ENCODE results near the gene SORCS1.

- TF ChIP-seq, protein P1, sequence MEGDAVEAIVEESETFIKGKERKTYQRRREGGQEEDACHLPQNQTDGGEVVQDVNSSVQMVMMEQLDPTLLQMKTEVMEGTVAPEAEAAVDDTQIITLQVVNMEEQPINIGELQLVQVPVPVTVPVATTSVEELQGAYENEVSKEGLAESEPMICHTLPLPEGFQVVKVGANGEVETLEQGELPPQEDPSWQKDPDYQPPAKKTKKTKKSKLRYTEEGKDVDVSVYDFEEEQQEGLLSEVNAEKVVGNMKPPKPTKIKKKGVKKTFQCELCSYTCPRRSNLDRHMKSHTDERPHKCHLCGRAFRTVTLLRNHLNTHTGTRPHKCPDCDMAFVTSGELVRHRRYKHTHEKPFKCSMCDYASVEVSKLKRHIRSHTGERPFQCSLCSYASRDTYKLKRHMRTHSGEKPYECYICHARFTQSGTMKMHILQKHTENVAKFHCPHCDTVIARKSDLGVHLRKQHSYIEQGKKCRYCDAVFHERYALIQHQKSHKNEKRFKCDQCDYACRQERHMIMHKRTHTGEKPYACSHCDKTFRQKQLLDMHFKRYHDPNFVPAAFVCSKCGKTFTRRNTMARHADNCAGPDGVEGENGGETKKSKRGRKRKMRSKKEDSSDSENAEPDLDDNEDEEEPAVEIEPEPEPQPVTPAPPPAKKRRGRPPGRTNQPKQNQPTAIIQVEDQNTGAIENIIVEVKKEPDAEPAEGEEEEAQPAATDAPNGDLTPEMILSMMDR (conservative IDR thresholded peaks at IDR 0.05; ENCODE audit: low read depth, low read length), result no peak
- TF ChIP-seq EZH2 (IDR thresholded peaks at IDR 0.05; ENCODE audit: low read length, unreplicated experiment), result no peak
- TF ChIP-seq EZH2phosphoT487 (IDR thresholded peaks at IDR 0.05; ENCODE audit: borderline replicate concordance, low read length), result no peak
Observed at GRCh38 chr10:106696239-106696638, 468.3 kb downstream of the SORCS1 start.
